Right atrium auricular region (tissue), 2 donors: ENCODE results near the gene HTRA1. TPM values are rescaled to one million over a fixed set of nuclear protein-coding genes. Genes with fewer than 3 reads are reported as not detected.

Source experiments
- DNase-seq: peaks from one replicate; pipeline ENCODE4 v3.0.0-alpha.2; 2019; ENCODE audit warnings: low spot score
- H3K27ac ChIP-seq, 2 donors: fragments of 200-600 bp; sonication (generic); 1 replicate in 1 of 2; 2 replicates in 1 of 2; pipeline ENCODE4 v1.5.1; 2016 to 2019
- H3K27me3 ChIP-seq, 2 donors: fragments of 200-600 bp; sonication (generic); one replicate each; pipeline versions ENCODE4 v1.5.1 to v1.6.0; 2017 to 2019
- H3K36me3 ChIP-seq: fragments of 200-600 bp; sonication (generic); one replicate; pipeline ENCODE4 v1.5.1; 2016
- H3K4me1 ChIP-seq, 2 donors: fragments of 200-600 bp; sonication (generic); one replicate each; pipeline versions ENCODE4 v1.5.1 to v1.6.0; 2017 to 2019
- H3K4me3 ChIP-seq, 2 donors: fragments of 200-600 bp; sonication (generic); 1 replicate in 1 of 2; 2 replicates in 1 of 2; pipeline ENCODE4 v1.5.1; 2017 to 2019; ENCODE audit warnings: mild to moderate bottlenecking in 1 of 2, moderate library complexity in 1 of 2
- H3K9me3 ChIP-seq, 2 donors: fragments of 200-600 bp; sonication (generic); one replicate each; pipeline ENCODE4 v1.5.1; 2019
- CTCF ChIP-seq, 2 donors: fragments of 200-600 bp; sonication (generic); IDR thresholded peaks; one replicate each; pipeline ENCODE4 v1.5.1; 2019; ENCODE audit warnings: antibody characterized with exemption in 2 of 2
- total RNA-seq, 2 donors: library from RNA; depleted of rRNA; stranded (reverse); fragments of >200 nt; gene quantifications; one replicate each; pipeline ENCODE4 v1.1.0, GENCODE V29; 2016

The HTRA1 gene
- total RNA-seq, 2 donors from 2014 or later, result 76.3 to 78.3 TPM

GRCh38 chr10:122497241-122497640 lies 35.9 kb downstream of the HTRA1 start:
- no peak for TF ChIP-seq CTCF (IDR thresholded peaks at IDR 0.05)
- Histone ChIP-seq H3K27ac (no peak overlapping the region), H3K4me1 (peaks cover 0 to 62% of the 10 kb centered on the region in 2 donors), H3K4me3 (no peak overlapping the region), H3K27me3 (no peaks in the 10 kb centered on the region), H3K9me3 (no peaks in the 10 kb centered on the region), H3K36me3 (no peaks in the 10 kb centered on the region)
- no peak for DNase-seq

GRCh38 chr10:122498521-122498920 lies 37.2 kb downstream of the HTRA1 start:
- Histone ChIP-seq H3K4me1 (peaks cover 0 to 49% of the 10 kb centered on the region in 2 donors), H3K4me3 (no peak overlapping the region), H3K36me3 (no peaks in the 10 kb centered on the region), H3K27ac (peak overlapping the region; percentile 56 to 60), H3K9me3 (no peaks in the 10 kb centered on the region), H3K27me3 (no peaks in the 10 kb centered on the region)
- TF ChIP-seq CTCF (IDR thresholded peaks at IDR 0.05), result no peak
- DNase-seq, result no peak

DNA sequence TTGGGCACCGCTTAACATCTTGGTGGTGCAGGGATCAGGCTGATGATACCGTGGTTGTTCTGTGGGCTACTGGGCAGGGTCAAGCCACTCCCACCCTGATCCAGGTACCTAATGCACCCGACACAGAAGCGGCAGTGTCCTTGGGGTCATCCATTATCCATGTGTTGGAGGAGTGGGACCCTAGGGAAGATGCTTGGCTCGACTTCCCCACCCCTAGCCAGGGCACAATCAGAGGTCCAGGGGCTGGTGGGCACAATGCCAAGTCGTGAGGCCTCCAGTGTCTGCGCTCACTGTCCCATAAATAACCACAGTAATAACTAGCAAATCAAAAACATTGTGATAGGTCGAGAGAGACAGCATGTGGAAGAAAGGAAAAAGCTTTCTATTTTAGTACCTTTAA lies 37.7 kb downstream of the HTRA1 start:
- DNase-seq, result no peak
- H3K36me3 ChIP-seq, result no peaks in the 10 kb centered on the region
- H3K27ac ChIP-seq, result peak overlapping the region; percentile 56 to 60
- H3K4me1 ChIP-seq, result peaks cover 0 to 46% of the 10 kb centered on the region in 2 donors
- no peaks in the 10 kb centered on the region for H3K27me3 ChIP-seq
- no peaks in the 10 kb centered on the region for H3K9me3 ChIP-seq
- TF ChIP-seq CTCF (IDR thresholded peaks at IDR 0.05), result no peak
- no peak overlapping the region for H3K4me3 ChIP-seq

DNA sequence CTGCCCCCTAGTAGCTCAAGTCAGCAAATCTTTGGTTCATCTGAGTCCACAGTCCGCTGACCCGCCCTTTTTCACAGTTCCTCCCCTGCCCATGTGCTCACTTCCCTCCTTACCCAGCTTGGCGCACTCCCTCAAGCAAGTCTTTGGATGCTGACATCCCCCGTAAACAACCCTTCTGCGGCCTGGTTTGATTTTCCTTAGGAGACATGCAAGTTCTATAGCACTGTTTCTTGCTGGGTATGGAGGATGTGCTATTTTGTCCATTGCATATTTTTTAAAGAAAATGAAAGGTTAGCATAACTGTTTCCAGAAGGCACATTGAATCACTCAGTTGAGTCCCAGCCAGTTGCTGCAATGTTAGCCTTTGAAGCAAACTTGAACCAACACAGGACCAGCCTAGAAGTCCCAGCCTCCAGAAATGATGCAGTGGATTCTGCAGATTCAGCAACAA lies 38.2 kb downstream of the HTRA1 start:
- H3K4me1 ChIP-seq, result peaks cover 0 to 50% of the 10 kb centered on the region in 2 donors
- no peak for DNase-seq
- H3K27me3 ChIP-seq, result no peaks in the 10 kb centered on the region
- no peaks in the 10 kb centered on the region for H3K36me3 ChIP-seq
- no peak overlapping the region for H3K4me3 ChIP-seq
- H3K27ac ChIP-seq, result peak overlapping the region; percentile 56 to 60
- H3K9me3 ChIP-seq, result no peaks in the 10 kb centered on the region
- TF ChIP-seq CTCF (IDR thresholded peaks at IDR 0.05), result peak in 1 of 2 donors; percentile 16

DNA sequence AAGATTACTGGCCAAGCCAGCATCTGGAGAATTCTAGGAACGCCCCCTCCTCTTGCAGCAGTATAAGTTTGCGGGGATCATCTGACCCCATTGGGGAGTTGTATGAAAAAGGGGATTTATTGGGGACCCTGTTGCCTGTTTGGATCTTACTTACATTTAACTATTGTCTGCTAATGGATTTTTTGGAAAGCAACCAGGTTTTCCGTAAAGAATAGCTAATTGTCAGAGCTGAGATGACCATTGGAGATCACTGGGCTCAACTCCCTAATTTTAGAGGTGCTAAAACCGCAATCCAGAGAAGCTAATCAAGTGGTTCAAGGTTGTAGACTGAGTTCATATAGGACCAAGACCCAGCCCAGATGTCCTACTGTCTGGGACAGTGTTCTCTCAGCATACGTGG lies 38.8 kb downstream of the HTRA1 start:
- no peaks in the 10 kb centered on the region for H3K9me3 ChIP-seq
- no peak overlapping the region for H3K4me3 ChIP-seq
- H3K36me3 ChIP-seq, result no peaks in the 10 kb centered on the region
- no peaks in the 10 kb centered on the region for H3K27me3 ChIP-seq
- TF ChIP-seq CTCF (IDR thresholded peaks at IDR 0.05), result no peak
- H3K27ac ChIP-seq, result no peak overlapping the region
- H3K4me1 ChIP-seq, result peaks cover 0 to 49% of the 10 kb centered on the region in 2 donors
- DNase-seq, result no peak

DNA sequence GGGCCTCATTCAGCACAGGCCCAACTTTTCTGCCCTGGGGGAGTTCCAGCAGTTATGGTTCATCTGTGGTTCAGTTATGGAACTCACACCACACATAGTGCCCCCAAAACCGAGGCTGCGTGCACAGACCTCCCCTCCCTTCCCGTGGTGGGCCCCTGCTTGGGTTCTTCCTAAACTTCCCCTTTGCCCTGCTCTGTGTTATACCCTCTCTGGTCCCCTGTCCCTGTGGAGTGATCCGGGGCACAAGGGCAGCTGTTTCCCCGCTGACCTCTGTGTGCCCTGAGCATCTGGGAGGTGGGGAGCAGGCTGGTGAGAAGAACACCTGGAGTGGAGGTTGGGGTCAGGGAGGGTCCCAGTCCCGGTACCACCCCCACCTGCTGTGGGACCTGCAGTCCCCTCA lies 39.4 kb downstream of the HTRA1 start:
- H3K27ac ChIP-seq, result no peak overlapping the region
- H3K9me3 ChIP-seq, result no peaks in the 10 kb centered on the region
- H3K4me1 ChIP-seq, result peaks cover 0 to 44% of the 10 kb centered on the region in 2 donors
- no peak for TF ChIP-seq CTCF (IDR thresholded peaks at IDR 0.05)
- no peaks in the 10 kb centered on the region for H3K36me3 ChIP-seq
- H3K27me3 ChIP-seq, result no peaks in the 10 kb centered on the region
- DNase-seq, result no peak
- no peak overlapping the region for H3K4me3 ChIP-seq
